ENCODE results near the gene TNFSF9.

Gene TNFSF9

GRCh38 chr19:6570764-6571163 is 39.9 kb downstream of the TNFSF9 start:
- TF ChIP-seq GATA2 (IDR thresholded peaks at IDR 0.05; ENCODE audit: low read depth, low read length): no peak

GRCh38 chr19:6571167-6571566 is 40.3 kb downstream of the TNFSF9 start:
- no peak for TF ChIP-seq GATA3 (IDR thresholded peaks at IDR 0.05; ENCODE audit: low read depth, low read length)
- TF ChIP-seq GATA2 (IDR thresholded peaks at IDR 0.05; ENCODE audit: low read depth, low read length): no peak

- no peak for TF ChIP-seq GATA3 (IDR thresholded peaks at IDR 0.05; ENCODE audit: low read depth, low read length)
Observed at GRCh38 chr19:6572217-6572616, 41.4 kb downstream of the TNFSF9 start.

GRCh38 chr19:6573350-6573749 is 42.5 kb downstream of the TNFSF9 start:
- TF ChIP-seq GATA3 (IDR thresholded peaks at IDR 0.05; ENCODE audit: low read depth, low read length) (no peak), GATA2 (IDR thresholded peaks at IDR 0.05; ENCODE audit: low read depth, low read length) (no peak)

- TF ChIP-seq GATA2 (IDR thresholded peaks at IDR 0.05; ENCODE audit: low read depth, low read length) (no peak), GATA3 (IDR thresholded peaks at IDR 0.05; ENCODE audit: low read depth, low read length) (no peak)
Observed at GRCh38 chr19:6576869-6577475, 46.1 kb downstream of the TNFSF9 start.

- TF ChIP-seq GATA2 (IDR thresholded peaks at IDR 0.05; ENCODE audit: low read depth, low read length) (no peak), GATA3 (IDR thresholded peaks at IDR 0.05; ENCODE audit: low read depth, low read length) (no peak)
Observed at GRCh38 chr19:6577476-6578125, 46.8 kb downstream of the TNFSF9 start.

GRCh38 chr19:6579450-6580178 is 48.8 kb downstream of the TNFSF9 start:
- TF ChIP-seq GATA2 (IDR thresholded peaks at IDR 0.05; ENCODE audit: low read depth, low read length): no peak
- TF ChIP-seq GATA3 (IDR thresholded peaks at IDR 0.05; ENCODE audit: low read depth, low read length): no peak

GRCh38 chr19:6580313-6580712 is 49.5 kb downstream of the TNFSF9 start:
- TF ChIP-seq GATA3 (IDR thresholded peaks at IDR 0.05; ENCODE audit: low read depth, low read length): no peak
